GM19351 (cell line): ENCODE measurements around the gene BHMT.
"Not testable (repeated sequence)": the region's sequence is repeated elsewhere in the genome, so short reads cannot be mapped to it uniquely, and the experiment has no call there.

Experiments used
- ATAC-seq: cut with Tn5 transposase; IDR thresholded peaks from one replicate; pipeline ENCODE4 v1.9.1; 2021; ENCODE audit warnings: mild to moderate bottlenecking, moderate library complexity; ENCODE audit not compliant: unreplicated experiment

The BHMT gene

GRCh38 chr5:79168031-79168430, 56.4 kb downstream of the BHMT start:
- ATAC-seq = no peak

DNA sequence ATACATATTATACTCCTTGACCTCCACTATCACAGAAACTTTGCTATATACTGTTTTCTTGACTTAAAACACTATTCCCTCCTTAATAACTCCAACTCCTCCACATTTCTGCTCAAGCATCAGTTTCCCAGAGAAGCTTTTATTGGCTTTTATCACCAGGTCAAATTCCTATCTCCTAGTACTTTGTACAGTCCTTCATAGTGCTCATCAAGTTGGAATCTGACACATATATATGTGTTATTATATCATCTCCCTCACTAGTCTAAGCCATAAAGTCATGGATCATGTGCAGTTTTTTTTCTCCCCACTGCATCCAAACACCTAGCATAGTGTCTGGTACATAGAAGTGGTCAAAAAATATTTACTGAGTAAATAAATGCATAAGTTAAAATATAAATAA, 59.1 kb downstream of the BHMT start:
- ATAC-seq = no peak

- no peak for ATAC-seq
Observed at GRCh38 chr5:79171635-79172245, 60.1 kb downstream of the BHMT start.

DNA sequence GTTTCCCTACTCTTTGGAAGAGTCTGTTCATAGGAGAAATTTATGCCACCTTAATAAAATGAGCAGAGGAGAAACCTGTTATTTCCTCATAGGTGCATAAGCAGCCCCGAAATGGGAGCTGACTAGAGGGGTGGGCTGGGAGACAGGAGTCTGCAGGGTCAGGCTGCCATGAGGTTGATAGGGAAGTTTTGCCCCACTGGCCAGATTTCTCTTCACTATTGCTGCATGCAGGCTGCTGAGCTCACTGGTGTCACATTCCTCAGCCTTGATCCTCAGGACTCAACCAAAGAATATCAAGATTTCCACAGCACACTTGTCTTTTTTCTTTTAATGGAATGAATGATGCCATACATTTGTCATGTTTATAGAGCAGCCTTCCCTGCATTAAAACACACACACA, 60.7 kb downstream of the BHMT start:
- ATAC-seq = no peak

DNA sequence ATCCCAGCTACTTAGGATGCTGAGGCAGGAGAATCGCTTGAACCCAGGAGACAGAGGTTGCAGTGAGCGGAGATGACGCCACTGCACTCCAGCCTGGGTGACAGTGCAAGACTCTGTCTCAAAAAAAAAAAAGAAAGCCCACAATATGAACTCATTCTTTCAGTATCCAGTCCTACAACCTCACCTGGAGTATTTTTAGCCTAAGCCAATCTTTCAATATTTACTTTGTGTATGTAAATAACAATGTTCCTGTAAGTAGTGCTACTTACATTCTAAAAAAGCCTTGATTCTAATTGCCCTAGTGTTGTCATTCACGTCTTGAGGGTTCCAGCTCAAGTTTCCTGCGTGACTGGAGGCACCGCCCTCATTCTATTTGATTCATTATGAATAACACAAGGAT, 62.0 kb downstream of the BHMT start:
- no peak for ATAC-seq

GRCh38 chr5:79180449-79180848, 68.8 kb downstream of the BHMT start:
- ATAC-seq = not testable (repeated sequence)

DNA sequence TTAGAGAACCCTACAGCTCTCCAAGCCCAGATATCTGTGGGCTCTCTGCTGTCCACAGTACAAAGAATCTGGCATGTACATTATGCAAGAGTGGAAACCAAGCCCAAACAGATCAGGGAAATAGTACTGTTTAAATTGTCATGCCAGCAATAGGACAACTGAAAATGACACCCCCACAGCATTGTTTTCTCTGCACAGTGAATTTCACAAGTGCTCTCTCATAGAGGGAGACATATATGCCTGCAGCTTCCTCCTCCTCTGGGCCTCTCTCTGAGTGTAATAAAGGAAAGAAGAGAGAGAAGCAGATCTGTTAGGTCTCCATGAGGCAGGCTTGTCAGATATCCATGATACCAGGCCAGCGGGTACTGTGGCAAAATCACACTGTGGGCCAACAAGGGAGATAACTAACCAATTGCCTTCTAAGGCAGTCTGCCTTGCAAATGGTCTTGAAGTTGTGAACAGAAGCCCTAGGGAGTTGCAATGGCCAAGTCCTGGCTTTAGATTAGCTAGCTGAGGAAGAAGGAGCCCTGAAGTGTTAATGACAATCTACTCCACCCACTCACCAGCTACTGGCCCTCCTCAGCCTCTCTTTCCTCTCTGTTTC, 69.9 kb downstream of the BHMT start:
- no peak for ATAC-seq
